ENCODE data around the gene HACD2. TPM values are rescaled to one million over a fixed set of nuclear protein-coding genes. Genes with fewer than 3 reads are reported as not detected.

The HACD2 gene
- total RNA-seq, 2 donors from 2014 or later: 18.8 to 22.6 TPM

- Histone ChIP-seq H3K4me1 (ENCODE audit: control insufficient read depth in 1 of 2, low read depth in 2 of 2) (peaks cover 6 to 67% of the 10 kb centered on the region in 2 donors), H3K27me3 (replicated peaks; ENCODE audit: insufficient read depth) (no peaks in the 10 kb centered on the region), H3K36me3 (no peaks in the 10 kb centered on the region), H3K9me3 (no peaks in the 10 kb centered on the region), H3K27ac (peak overlapping the region; percentile 49 to 74), H3K4me3 (peak overlapping the region; percentile 1)
- ATAC-seq (ENCODE audit: insufficient number of reproducible peaks, low FRiP score, low read depth): no peak
- DNase-seq (ENCODE audit: low spot score): no peak
- TF ChIP-seq, protein P1, sequence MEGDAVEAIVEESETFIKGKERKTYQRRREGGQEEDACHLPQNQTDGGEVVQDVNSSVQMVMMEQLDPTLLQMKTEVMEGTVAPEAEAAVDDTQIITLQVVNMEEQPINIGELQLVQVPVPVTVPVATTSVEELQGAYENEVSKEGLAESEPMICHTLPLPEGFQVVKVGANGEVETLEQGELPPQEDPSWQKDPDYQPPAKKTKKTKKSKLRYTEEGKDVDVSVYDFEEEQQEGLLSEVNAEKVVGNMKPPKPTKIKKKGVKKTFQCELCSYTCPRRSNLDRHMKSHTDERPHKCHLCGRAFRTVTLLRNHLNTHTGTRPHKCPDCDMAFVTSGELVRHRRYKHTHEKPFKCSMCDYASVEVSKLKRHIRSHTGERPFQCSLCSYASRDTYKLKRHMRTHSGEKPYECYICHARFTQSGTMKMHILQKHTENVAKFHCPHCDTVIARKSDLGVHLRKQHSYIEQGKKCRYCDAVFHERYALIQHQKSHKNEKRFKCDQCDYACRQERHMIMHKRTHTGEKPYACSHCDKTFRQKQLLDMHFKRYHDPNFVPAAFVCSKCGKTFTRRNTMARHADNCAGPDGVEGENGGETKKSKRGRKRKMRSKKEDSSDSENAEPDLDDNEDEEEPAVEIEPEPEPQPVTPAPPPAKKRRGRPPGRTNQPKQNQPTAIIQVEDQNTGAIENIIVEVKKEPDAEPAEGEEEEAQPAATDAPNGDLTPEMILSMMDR (IDR thresholded peaks at IDR 0.05): no peak
Measured at GRCh38 chr3:123442908-123443307, 141.9 kb downstream of the HACD2 start.

- H3K36me3 ChIP-seq: no peaks in the 10 kb centered on the region
- no peaks in the 10 kb centered on the region for H3K9me3 ChIP-seq
- TF ChIP-seq, protein P1 (IDR thresholded peaks at IDR 0.05): no peak
- peak overlapping the region; percentile 49 to 74 for H3K27ac ChIP-seq
- DNase-seq (ENCODE audit: low spot score) (no peak), ATAC-seq (ENCODE audit: insufficient number of reproducible peaks, low FRiP score, low read depth) (no peak)
- H3K4me3 ChIP-seq: peak overlapping the region; percentile 1
- H3K4me1 ChIP-seq (ENCODE audit: control insufficient read depth in 1 of 2, low read depth in 2 of 2): peaks cover 14 to 75% of the 10 kb centered on the region in 2 donors
- H3K27me3 ChIP-seq (replicated peaks; ENCODE audit: insufficient read depth): no peaks in the 10 kb centered on the region
Measured at GRCh38 chr3:123442125-123442524, 142.7 kb downstream of the HACD2 start.

Other genes starting within 250 kb of the HACD2 start
- gene ADCY5, start 136.0 kb downstream of the HACD2 start, total RNA-seq: 100 to 1,000 TPM; 104 to 123 TPM

Measured in thoracic aorta (tissue), 2 donors.